HG03095 (cell line): Measurements from ENCODE around the gene BEND2.
"Not testable (repeated sequence)": the region's sequence is repeated elsewhere in the genome, so short reads cannot be mapped to it uniquely, and the experiment has no call there.

Source experiments
- ATAC-seq: cut with Tn5 transposase; IDR thresholded peaks from one replicate; pipeline ENCODE4 v1.9.1; 2021; ENCODE audit warnings: moderate library complexity; ENCODE audit not compliant: unreplicated experiment

The BEND2 gene

GRCh38 chrX:18220786-18221185 is at the start of gene BEND2:
TSS of gene BEND2 (minus strand) at chrX:18220886. CDS start at chrX:18220750, 136 bp downstream.
- ATAC-seq = no peak

GRCh38 chrX:18255059-18255458 is 34.4 kb upstream of the BEND2 start:
- no peak for ATAC-seq

- ATAC-seq = no peak
Observed at GRCh38 chrX:18252644-18253359, 32.1 kb upstream of the BEND2 start.

GRCh38 chrX:18229646-18230045 is 9.0 kb upstream of the BEND2 start:
- not testable (repeated sequence) for ATAC-seq

- ATAC-seq = no peak
Observed at GRCh38 chrX:18228069-18228468, 7.4 kb upstream of the BEND2 start.

- no peak for ATAC-seq
Observed at GRCh38 chrX:18227458-18227857, 6.8 kb upstream of the BEND2 start.

- no peak for ATAC-seq
Observed at GRCh38 chrX:18210470-18210869, 10.2 kb downstream of the BEND2 start.

- no peak for ATAC-seq
Observed at GRCh38 chrX:18206657-18207056, 14.0 kb downstream of the BEND2 start.

- ATAC-seq = no peak
Observed at GRCh38 chrX:18203631-18204030, 17.1 kb downstream of the BEND2 start.

- no peak for ATAC-seq
Observed at GRCh38 chrX:18194688-18195087, 26.0 kb downstream of the BEND2 start.

- ATAC-seq = no peak
Observed at GRCh38 chrX:18179446-18179845, 41.2 kb downstream of the BEND2 start.

GRCh38 chrX:18174971-18175370 is 45.7 kb downstream of the BEND2 start:
- no peak for ATAC-seq

- no peak for ATAC-seq
Observed at GRCh38 chrX:18174209-18174608, 46.5 kb downstream of the BEND2 start.

- no peak for ATAC-seq
Observed at GRCh38 chrX:18173494-18174180, 47.0 kb downstream of the BEND2 start.

- no peak for ATAC-seq
Observed at GRCh38 chrX:18172970-18173369, 47.7 kb downstream of the BEND2 start.

GRCh38 chrX:18170910-18171309 is 49.8 kb downstream of the BEND2 start:
- no peak for ATAC-seq

- no peak for ATAC-seq
Observed at GRCh38 chrX:18166068-18166467, 54.6 kb downstream of the BEND2 start.

GRCh38 chrX:18160369-18160768 is 60.3 kb downstream of the BEND2 start:
- no peak for ATAC-seq

GRCh38 chrX:18158963-18159362 is 61.7 kb downstream of the BEND2 start:
- no peak for ATAC-seq

GRCh38 chrX:18151649-18152048 is 69.0 kb downstream of the BEND2 start:
- no peak for ATAC-seq

GRCh38 chrX:18151157-18151556 is 69.5 kb downstream of the BEND2 start:
- ATAC-seq = no peak

GRCh38 chrX:18149454-18149853 is 71.2 kb downstream of the BEND2 start:
- no peak for ATAC-seq

GRCh38 chrX:18146954-18147353 is 73.7 kb downstream of the BEND2 start:
- no peak for ATAC-seq
